A549 (cell line): ENCODE results near the gene HCCS. TPM values are rescaled to one million over a fixed set of nuclear protein-coding genes. Genes with fewer than 3 reads are reported as not detected.
A peak's percentile ranks its signal among the peaks of the same experiment; 100 is the strongest.

ENCODE experiments used
- ATAC-seq, 2 experiments: fragments of 200-7000 bp in 1 of 2; fragments of >200 bp in 1 of 2; cut with Nextera tagmentation in 1 of 2; cut with Tn5 transposase in 1 of 2; 3 replicates each; pipeline versions ENCODE4 v1.8.0 to v1.9.1; 2018 to 2020; ENCODE audit warnings: mild to moderate bottlenecking in 1 of 2, moderate library complexity in 1 of 2
- CTCF ChIA-PET: fragments of 300-600 bp; sonication (Branson Sonifier 250); formaldehyde crosslinking; extraction: SDS; loops from one replicate; lab custom pipeline; 2021; ENCODE audit warnings: antibody characterized with exemption, inconsistent platforms; lab: Yijun Ruan, JAX
- POLR2A ChIA-PET: fragments of 350-600 bp; formaldehyde crosslinking; extraction: SDS; loops from one replicate; lab custom pipeline; 2021; ENCODE audit warnings: antibody characterized with exemption, inconsistent platforms; lab: Yijun Ruan, JAX
- DNase-seq, 2 experiments: peaks; one replicate each; pipeline versions ENCODE4 v3.0.0 to v3.0.0-alpha.2; 2011 to 2016; ENCODE audit warnings: low read depth in 1 of 2, low spot score in 1 of 2
- FAIRE-seq: peaks from 2 replicates; lab custom pipeline; 2011; peaks lifted over from hg19 to GRCh38; lab: Jason Lieb, UNC
- H3K27ac ChIP-seq, 2 experiments: fragments of >200 bp; sonication (Bioruptor Twin); formaldehyde crosslinking; 3 replicates each; pipeline ENCODE4 v1.5.1; 2016 to 2017
- H3K4me1 ChIP-seq: fragments of >200 bp; sonication (Bioruptor Twin); formaldehyde crosslinking; 3 replicates; pipeline ENCODE4 v1.6.1; 2016
- H3K4me2 ChIP-seq: fragments of >200 bp; sonication (Bioruptor Twin); formaldehyde crosslinking; 3 replicates; pipeline ENCODE4 v1.6.1; 2016
- H3K4me3 ChIP-seq: fragments of >200 bp; sonication (Bioruptor Twin); formaldehyde crosslinking; 3 replicates; pipeline ENCODE4 v1.5.1; 2016
- H3K9me3 ChIP-seq: fragments of >200 bp; sonication (Bioruptor Twin); formaldehyde crosslinking; 3 replicates; pipeline ENCODE4 v1.6.1; 2016
- BCL3 ChIP-seq: fragments of >200 bp; sonication (Bioruptor Twin); formaldehyde crosslinking; IDR thresholded peaks from 3 replicates; pipeline ENCODE4 v1.6.1; 2016
- CHD4 ChIP-seq: fragments of 200-600 bp; sonication (generic); IDR thresholded peaks from 2 replicates; pipeline ENCODE4 v1.6.1; 2016; ENCODE audit warnings: antibody characterized with exemption, mild to moderate bottlenecking, borderline replicate concordance
- E2F6 ChIP-seq: IDR thresholded peaks from 2 replicates; pipeline ENCODE4 v1.6.1; 2012; ENCODE audit warnings: low read depth, borderline replicate concordance
- EHMT2 ChIP-seq: fragments of 200-600 bp; sonication (generic); IDR thresholded peaks from 2 replicates; pipeline ENCODE4 v1.6.1; 2016; ENCODE audit warnings: antibody characterized with exemption, low read depth, mild to moderate bottlenecking, moderate library complexity
- ESRRA ChIP-seq: fragments of 150-350 bp; IDR thresholded peaks from 2 replicates; pipeline ENCODE4 v1.6.1; 2014; ENCODE audit warnings: mild to moderate bottlenecking, low read length, borderline replicate concordance
- FOSB ChIP-seq: fragments of 250-450 bp; sonication (Bioruptor Pico); IDR thresholded peaks from 2 replicates; pipeline ENCODE4 v1.5.0; 2020; ENCODE audit warnings: mild to moderate bottlenecking, moderate library complexity
- FOXS1 ChIP-seq: fragments of 250-450 bp; sonication (Bioruptor Pico); IDR thresholded peaks from 2 replicates; pipeline ENCODE4 v1.5.0; 2020; ENCODE audit warnings: mild to moderate bottlenecking, moderate library complexity
- GATA3 ChIP-seq: IDR thresholded peaks from 2 replicates; pipeline ENCODE4 v1.6.1; 2012; ENCODE audit warnings: borderline replicate concordance
- HEYL ChIP-seq: fragments of 250-450 bp; sonication (Bioruptor Pico); IDR thresholded peaks from 2 replicates; pipeline ENCODE4 v1.8.0; 2021; ENCODE audit warnings: mild to moderate bottlenecking, moderate library complexity
- HOXB13 ChIP-seq: fragments of 250-450 bp; sonication (Bioruptor Pico); IDR thresholded peaks from 2 replicates; pipeline ENCODE4 v1.5.0; 2020; ENCODE audit warnings: low read depth, mild to moderate bottlenecking, moderate library complexity
- MAFK ChIP-seq: fragments of 450-650 bp; IDR thresholded peaks from 2 replicates; pipeline ENCODE4 v1.6.1; 2014; ENCODE audit not compliant: partially characterized antibody
- MAX ChIP-seq: IDR thresholded peaks from 2 replicates; pipeline ENCODE4 v1.6.1; 2012
- NFE2L2 ChIP-seq: fragments of 150-350 bp; conservative IDR thresholded peaks from 2 replicates; pipeline ENCODE4 v1.6.1; 2014; ENCODE audit warnings: low read length
- NR3C1 ChIP-seq: fragments of >200 bp; sonication (Bioruptor Twin); formaldehyde crosslinking; IDR thresholded peaks from 3 replicates; pipeline ENCODE4 v1.6.1; 2017
- POLR2A ChIP-seq: IDR thresholded peaks from 2 replicates; pipeline ENCODE4 v1.6.1; 2012; ENCODE audit warnings: mild to moderate bottlenecking, low read length
- RAD21 ChIP-seq, 2 experiments: fragments of >200 bp in 1 of 2; sonication (Bioruptor Twin) in 1 of 2; formaldehyde crosslinking in 1 of 2; IDR thresholded peaks in 1 of 2; conservative IDR thresholded peaks in 1 of 2; 2 replicates in 1 of 2; 3 replicates in 1 of 2; pipeline ENCODE4 v1.6.1; 2012 to 2018; ENCODE audit warnings: inconsistent platforms in 1 of 2
- RCOR1 ChIP-seq: fragments of 150-350 bp; IDR thresholded peaks from 2 replicates; pipeline ENCODE4 v1.6.1; 2014; ENCODE audit warnings: antibody characterized with exemption, low read length, low read depth
- RFX5 ChIP-seq: fragments of 450-650 bp; IDR thresholded peaks from 2 replicates; pipeline ENCODE4 v1.7.1; 2014; ENCODE audit warnings: antibody characterized with exemption, mild to moderate bottlenecking, moderate library complexity
- RNF2 ChIP-seq: fragments of 200-600 bp; sonication (generic); IDR thresholded peaks from 2 replicates; pipeline ENCODE4 v1.6.1; 2016; ENCODE audit warnings: low read depth, mild to moderate bottlenecking, antibody characterized with exemption, moderate library complexity, borderline replicate concordance
- SREBF2 ChIP-seq: fragments of 450-650 bp; IDR thresholded peaks from 2 replicates; pipeline ENCODE4 v1.6.1; 2014; ENCODE audit warnings: mild to moderate bottlenecking, moderate library complexity
- TFCP2L1 ChIP-seq: fragments of 250-450 bp; sonication (Bioruptor Pico); IDR thresholded peaks from 2 replicates; pipeline ENCODE4 v1.5.0; 2021; ENCODE audit warnings: mild to moderate bottlenecking
- TP53 ChIP-seq: fragments of 250-450 bp; sonication (Bioruptor Pico); IDR thresholded peaks from 2 replicates; pipeline ENCODE4 v1.5.0; 2021; ENCODE audit warnings: mild to moderate bottlenecking, moderate library complexity
- ZNF302 ChIP-seq: fragments of 250-450 bp; sonication (Bioruptor Pico); IDR thresholded peaks from 2 replicates; pipeline ENCODE4 v1.9.0; 2021; ENCODE audit warnings: inconsistent platforms, mild to moderate bottlenecking, moderate library complexity
- ZSCAN20 ChIP-seq: fragments of 250-450 bp; sonication (Bioruptor Pico); IDR thresholded peaks from 2 replicates; pipeline ENCODE4 v1.8.0; 2022; ENCODE audit warnings: mild to moderate bottlenecking, moderate library complexity
- WGBS: methylation state at CpG from one replicate; pipeline ENCODE4 v1.1.6; 2017; ENCODE audit errors: missing lambda C conversion rate; 5-methylcytosine and 5-hydroxymethylcytosine counted together
- polyA plus RNA-seq, 4 experiments: library from polyadenylated mRNA; depleted of rRNA in 3 of 4; stranded (reverse); fragments of >200 nt; fragmentation: RNase III in 1 of 4; extraction: RNeasy Plus Mini Kit Qiagen cat#74134 plus additional on column Dnase treatment in 1 of 4; gene quantifications; 2 replicates in 3 of 4; 3 replicates in 1 of 4; pipeline ENCODE4 v1.2.3, GENCODE V29; 2011 to 2017
- TF ChIP-seq, protein P1 (sequence below): fragments of >200 bp; sonication (Bioruptor Twin); formaldehyde crosslinking; IDR thresholded peaks from 2 replicates; pipeline ENCODE4 v1.6.1; 2016

The HCCS gene
- polyA plus RNA-seq, 2 of the 4 experiments (the other 2 are of a cell fraction), result 46.6 to 61.2 TPM

- TF ChIP-seq ZSCAN20 (CRISPR knock-in tag), result no peak
- no peak for TF ChIP-seq FOXS1 (CRISPR knock-in tag)
- TF ChIP-seq, all 56 proteins: peak for 0
These were observed 44.3 kb upstream of the HCCS start (continued) for GRCh38 chrX:11066812-11067211.

DNA sequence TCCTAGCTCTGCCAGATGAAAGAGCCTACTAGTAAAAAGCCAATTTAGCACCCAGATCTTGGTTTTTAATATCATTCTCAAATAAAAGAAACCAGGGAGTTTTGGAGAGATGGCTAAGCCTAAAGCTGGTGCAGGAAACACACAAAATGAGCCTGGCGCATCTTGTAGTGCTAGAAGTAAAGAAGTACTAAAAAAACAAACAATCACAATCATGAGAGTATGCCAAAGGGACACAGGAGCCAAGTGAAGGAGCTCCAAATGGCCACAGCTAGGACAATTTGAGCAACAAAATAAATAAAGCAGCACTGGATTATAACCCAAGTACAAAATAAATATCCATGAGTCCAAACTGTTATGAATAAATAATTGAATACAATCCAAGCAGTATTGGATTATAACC is 37.8 kb upstream of the HCCS start:
- Histone ChIP-seq H3K4me3 (no peak overlapping the region), H3K4me2 (no peak overlapping the region), H3K9me3 (no peaks in the 10 kb centered on the region), H3K27ac (no peak overlapping the region), H3K4me1 (no peaks in the 10 kb centered on the region)
- no peak for TF ChIP-seq TFCP2L1 (CRISPR knock-in tag)
- DNase-seq (no peak), ATAC-seq (no peak), FAIRE-seq (peak; percentile 28)
- CTCF ChIA-PET, result no interaction called here
- WGBS, result 92% methylated on average over 1 of the region's 1 CpG
- POLR2A ChIA-PET, result no interaction called here

DNA sequence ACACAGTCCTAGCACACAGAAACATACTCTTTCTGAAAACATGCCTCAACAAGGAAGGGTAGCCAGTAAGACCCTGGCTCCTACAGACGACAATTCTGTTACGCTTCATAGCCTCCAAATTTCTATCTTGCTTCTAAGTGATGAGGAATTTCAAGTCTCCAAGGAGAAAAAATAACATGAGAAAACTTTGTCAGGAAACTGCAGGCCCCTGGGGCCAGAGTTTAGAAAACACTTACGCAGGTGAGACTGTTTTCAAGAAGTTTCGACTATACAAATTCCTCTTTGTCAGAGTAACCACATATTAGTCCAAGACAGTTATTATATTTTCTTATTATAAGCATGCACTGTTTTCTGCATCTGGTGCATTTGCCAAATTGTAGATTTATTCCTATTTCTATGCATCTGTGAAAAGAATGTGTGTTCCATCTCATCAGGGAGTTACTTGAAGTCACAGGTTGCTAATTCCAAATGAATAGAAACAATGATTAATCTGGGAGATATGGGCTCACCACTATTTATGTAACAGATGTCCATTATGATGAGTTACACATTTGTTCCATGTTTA is 30.3 kb upstream of the HCCS start:
- no peak for ATAC-seq
- 95% methylated on average over 4 of the region's 4 CpGs for WGBS
- H3K4me1 ChIP-seq, result no peaks in the 10 kb centered on the region
- H3K4me3 ChIP-seq, result no peak overlapping the region
- FAIRE-seq, result no peak
- DNase-seq, result no peak
- no peak for TF ChIP-seq FOSB (CRISPR knock-in tag)
- no peak for TF ChIP-seq FOXS1 (CRISPR knock-in tag)
- no peak for TF ChIP-seq MAX
- TF ChIP-seq NFE2L2, result no peak
- TF ChIP-seq TP53 (CRISPR knock-in tag), result no peak
- TF ChIP-seq, protein P1, sequence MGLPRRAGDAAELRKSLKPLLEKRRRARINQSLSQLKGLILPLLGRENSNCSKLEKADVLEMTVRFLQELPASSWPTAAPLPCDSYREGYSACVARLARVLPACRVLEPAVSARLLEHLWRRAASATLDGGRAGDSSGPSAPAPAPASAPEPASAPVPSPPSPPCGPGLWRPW, result no peak
- TF ChIP-seq ESRRA, result no peak
- no peak for TF ChIP-seq TFCP2L1 (CRISPR knock-in tag)
- TF ChIP-seq E2F6, result no peak
- TF ChIP-seq RCOR1, result no peak
- TF ChIP-seq BCL3, result no peak
- no peak for TF ChIP-seq RFX5
- TF ChIP-seq HEYL (CRISPR knock-in tag), result no peak
- no peak for TF ChIP-seq POLR2A
- TF ChIP-seq SREBF2, result no peak
- TF ChIP-seq RNF2, result no peak
- no peak for TF ChIP-seq ZNF302 (CRISPR knock-in tag)
- TF ChIP-seq NR3C1, result no peak
- no peak for TF ChIP-seq MAFK
- no peak overlapping the region for H3K4me2 ChIP-seq
- CTCF ChIA-PET, result no interaction called here
- POLR2A ChIA-PET, result no interaction called here
- no peaks in the 10 kb centered on the region for H3K9me3 ChIP-seq
- H3K27ac ChIP-seq, result no peak overlapping the region

- ATAC-seq (no peak), FAIRE-seq (no peak), DNase-seq (no peak)
- POLR2A ChIA-PET, result no interaction called here
- Histone ChIP-seq H3K9me3 (no peaks in the 10 kb centered on the region), H3K4me2 (no peak overlapping the region)
- WGBS, result 58% methylated on average over 2 of the region's 2 CpGs
- CTCF ChIA-PET, result no interaction called here
- TF ChIP-seq EHMT2 (no peak), RAD21 (conservative IDR thresholded peaks at IDR 0.05 in 1 of 2, IDR thresholded peaks at IDR 0.05 in 1 of 2) (no peak), CHD4 (no peak), RCOR1 (no peak), BCL3 (no peak), GATA3 (no peak), HOXB13 (CRISPR knock-in tag) (no peak)
- TF ChIP-seq, all 56 proteins: peak for 0
- Histone ChIP-seq H3K27ac (no peak overlapping the region), H3K4me1 (no peaks in the 10 kb centered on the region), H3K4me3 (no peak overlapping the region)
These were observed 29.6 kb upstream of the HCCS start for GRCh38 chrX:11081511-11081910.
